Measurements from ENCODE around the gene CPZ. TPM values are rescaled to one million over a fixed set of nuclear protein-coding genes. Genes with fewer than 3 reads are reported as not detected.

CPZ gene
- polyA plus RNA-seq, 1 donor, result 3.1 TPM

- no peaks in the 10 kb centered on the region for H3K36me3 ChIP-seq (ENCODE audit: control insufficient read depth, insufficient read depth, low read length)
- DNase-seq, result no peak
- 100% methylated on average over 1 of the region's 16 CpGs for WGBS (ENCODE audit: insufficient coverage, low lambda C conversion rate)
Observed at GRCh38 chr4:8641931-8642650, 49.5 kb downstream of the CPZ start.

GRCh38 chr4:8642651-8643321 is 50.2 kb downstream of the CPZ start:
- WGBS (ENCODE audit: insufficient coverage, low lambda C conversion rate), result no CpG with 5 or more reads among the region's 12 CpGs

More at GRCh38 chr4:8641931-8642650, 49.5 kb downstream of the CPZ start:
- no peaks in the 10 kb centered on the region for H3K4me1 ChIP-seq (ENCODE audit: control insufficient read depth, insufficient read depth, low read length)
- peaks cover 8% of the 10 kb centered on the region for H3K27me3 ChIP-seq (ENCODE audit: control insufficient read depth, insufficient read depth, low read length)
- no peak overlapping the region for H3K4me3 ChIP-seq (ENCODE audit: low read length)
- no peaks in the 10 kb centered on the region for H3K9me3 ChIP-seq (ENCODE audit: control insufficient read depth, low read depth, low read length)
- no peak overlapping the region for H3K27ac ChIP-seq (ENCODE audit: low read length)

GRCh38 chr4:8643441-8643840 is 50.9 kb downstream of the CPZ start:
- Histone ChIP-seq H3K27ac (ENCODE audit: low read length) (no peak overlapping the region), H3K36me3 (ENCODE audit: control insufficient read depth, insufficient read depth, low read length) (no peaks in the 10 kb centered on the region), H3K4me1 (ENCODE audit: control insufficient read depth, insufficient read depth, low read length) (no peaks in the 10 kb centered on the region), H3K4me3 (ENCODE audit: low read length) (no peak overlapping the region), H3K27me3 (ENCODE audit: control insufficient read depth, insufficient read depth, low read length) (peaks cover 6% of the 10 kb centered on the region), H3K9me3 (ENCODE audit: control insufficient read depth, low read depth, low read length) (no peaks in the 10 kb centered on the region)
- DNase-seq, result no peak
- WGBS (ENCODE audit: insufficient coverage, low lambda C conversion rate), result no CpG with 5 or more reads among the region's 6 CpGs

More at GRCh38 chr4:8642651-8643321, 50.2 kb downstream of the CPZ start:
- Histone ChIP-seq H3K4me1 (ENCODE audit: control insufficient read depth, insufficient read depth, low read length) (no peaks in the 10 kb centered on the region), H3K27ac (ENCODE audit: low read length) (no peak overlapping the region), H3K27me3 (ENCODE audit: control insufficient read depth, insufficient read depth, low read length) (peaks cover 5% of the 10 kb centered on the region), H3K4me3 (ENCODE audit: low read length) (no peak overlapping the region), H3K9me3 (ENCODE audit: control insufficient read depth, low read depth, low read length) (no peaks in the 10 kb centered on the region), H3K36me3 (ENCODE audit: control insufficient read depth, insufficient read depth, low read length) (no peaks in the 10 kb centered on the region)
- no peak for DNase-seq

- no CpG with 5 or more reads among the region's 22 CpGs for WGBS (ENCODE audit: insufficient coverage, low lambda C conversion rate)
- no peak overlapping the region for H3K4me3 ChIP-seq (ENCODE audit: low read length)
- no peaks in the 10 kb centered on the region for H3K9me3 ChIP-seq (ENCODE audit: control insufficient read depth, low read depth, low read length)
- no peaks in the 10 kb centered on the region for H3K36me3 ChIP-seq (ENCODE audit: control insufficient read depth, insufficient read depth, low read length)
- peaks cover 11% of the 10 kb centered on the region for H3K27me3 ChIP-seq (ENCODE audit: control insufficient read depth, insufficient read depth, low read length)
- no peak overlapping the region for H3K27ac ChIP-seq (ENCODE audit: low read length)
- no peaks in the 10 kb centered on the region for H3K4me1 ChIP-seq (ENCODE audit: control insufficient read depth, insufficient read depth, low read length)
- no peak for DNase-seq
Observed at GRCh38 chr4:8643986-8644385, 51.4 kb downstream of the CPZ start.

- no CpG with 5 or more reads among the region's 9 CpGs for WGBS (ENCODE audit: insufficient coverage, low lambda C conversion rate)
- H3K4me3 ChIP-seq (ENCODE audit: low read length), result no peak overlapping the region
- no peaks in the 10 kb centered on the region for H3K9me3 ChIP-seq (ENCODE audit: control insufficient read depth, low read depth, low read length)
- peaks cover 13% of the 10 kb centered on the region for H3K27me3 ChIP-seq (ENCODE audit: control insufficient read depth, insufficient read depth, low read length)
- no peaks in the 10 kb centered on the region for H3K36me3 ChIP-seq (ENCODE audit: control insufficient read depth, insufficient read depth, low read length)
- DNase-seq, result no peak
- no peaks in the 10 kb centered on the region for H3K4me1 ChIP-seq (ENCODE audit: control insufficient read depth, insufficient read depth, low read length)
- H3K27ac ChIP-seq (ENCODE audit: low read length), result no peak overlapping the region
Observed at GRCh38 chr4:8644461-8644891, 51.9 kb downstream of the CPZ start.

- H3K9me3 ChIP-seq (ENCODE audit: control insufficient read depth, low read depth, low read length), result no peaks in the 10 kb centered on the region
- peaks cover 19% of the 10 kb centered on the region for H3K27me3 ChIP-seq (ENCODE audit: control insufficient read depth, insufficient read depth, low read length)
- no CpG with 5 or more reads among the region's 22 CpGs for WGBS (ENCODE audit: insufficient coverage, low lambda C conversion rate)
- H3K36me3 ChIP-seq (ENCODE audit: control insufficient read depth, insufficient read depth, low read length), result no peaks in the 10 kb centered on the region
- no peaks in the 10 kb centered on the region for H3K4me1 ChIP-seq (ENCODE audit: control insufficient read depth, insufficient read depth, low read length)
- no peak for DNase-seq
- no peak overlapping the region for H3K4me3 ChIP-seq (ENCODE audit: low read length)
- no peak overlapping the region for H3K27ac ChIP-seq (ENCODE audit: low read length)
Observed at GRCh38 chr4:8644966-8645752, 52.6 kb downstream of the CPZ start.

- no peak for DNase-seq
- H3K9me3 ChIP-seq (ENCODE audit: control insufficient read depth, low read depth, low read length), result no peaks in the 10 kb centered on the region
- no CpG with 5 or more reads among the region's 16 CpGs for WGBS (ENCODE audit: insufficient coverage, low lambda C conversion rate)
- no peaks in the 10 kb centered on the region for H3K36me3 ChIP-seq (ENCODE audit: control insufficient read depth, insufficient read depth, low read length)
- H3K27ac ChIP-seq (ENCODE audit: low read length), result no peak overlapping the region
- peaks cover 19% of the 10 kb centered on the region for H3K27me3 ChIP-seq (ENCODE audit: control insufficient read depth, insufficient read depth, low read length)
- no peak overlapping the region for H3K4me3 ChIP-seq (ENCODE audit: low read length)
- no peaks in the 10 kb centered on the region for H3K4me1 ChIP-seq (ENCODE audit: control insufficient read depth, insufficient read depth, low read length)
Observed at GRCh38 chr4:8645753-8646124, 53.2 kb downstream of the CPZ start.

- WGBS (ENCODE audit: insufficient coverage, low lambda C conversion rate), result no CpG with 5 or more reads among the region's 36 CpGs
- no peak overlapping the region for H3K27ac ChIP-seq (ENCODE audit: low read length)
- H3K27me3 ChIP-seq (ENCODE audit: control insufficient read depth, insufficient read depth, low read length), result peaks cover 19% of the 10 kb centered on the region
- H3K4me3 ChIP-seq (ENCODE audit: low read length), result no peak overlapping the region
- no peaks in the 10 kb centered on the region for H3K36me3 ChIP-seq (ENCODE audit: control insufficient read depth, insufficient read depth, low read length)
- no peaks in the 10 kb centered on the region for H3K4me1 ChIP-seq (ENCODE audit: control insufficient read depth, insufficient read depth, low read length)
- DNase-seq, result no peak
- H3K9me3 ChIP-seq (ENCODE audit: control insufficient read depth, low read depth, low read length), result no peaks in the 10 kb centered on the region
Observed at GRCh38 chr4:8646296-8647093, 53.9 kb downstream of the CPZ start.

- no CpG with 5 or more reads among the region's 14 CpGs for WGBS (ENCODE audit: insufficient coverage, low lambda C conversion rate)
- Histone ChIP-seq H3K4me1 (ENCODE audit: control insufficient read depth, insufficient read depth, low read length) (no peaks in the 10 kb centered on the region), H3K27ac (ENCODE audit: low read length) (no peak overlapping the region), H3K4me3 (ENCODE audit: low read length) (no peak overlapping the region), H3K36me3 (ENCODE audit: control insufficient read depth, insufficient read depth, low read length) (no peaks in the 10 kb centered on the region), H3K9me3 (ENCODE audit: control insufficient read depth, low read depth, low read length) (no peaks in the 10 kb centered on the region), H3K27me3 (ENCODE audit: control insufficient read depth, insufficient read depth, low read length) (peaks cover 19% of the 10 kb centered on the region)
- DNase-seq, result no peak
Observed at GRCh38 chr4:8647094-8647570, 54.6 kb downstream of the CPZ start.

GRCh38 chr4:8647626-8648025 is 55.1 kb downstream of the CPZ start:
- Histone ChIP-seq H3K4me3 (ENCODE audit: low read length) (no peak overlapping the region), H3K4me1 (ENCODE audit: control insufficient read depth, insufficient read depth, low read length) (no peaks in the 10 kb centered on the region), H3K36me3 (ENCODE audit: control insufficient read depth, insufficient read depth, low read length) (no peaks in the 10 kb centered on the region), H3K27ac (ENCODE audit: low read length) (no peak overlapping the region), H3K9me3 (ENCODE audit: control insufficient read depth, low read depth, low read length) (no peaks in the 10 kb centered on the region), H3K27me3 (ENCODE audit: control insufficient read depth, insufficient read depth, low read length) (peaks cover 19% of the 10 kb centered on the region)
- no CpG with 5 or more reads among the region's 13 CpGs for WGBS (ENCODE audit: insufficient coverage, low lambda C conversion rate)
- no peak for DNase-seq

Data from large intestine (tissue), 3 donors.